Pancreas (tissue), 10 donors: ENCODE data around the gene PRR29. TPM values are rescaled to one million over a fixed set of nuclear protein-coding genes. Genes with fewer than 3 reads are reported as not detected.

Experiments used
- ATAC-seq, 4 donors: fragments of 200-7000 bp; cut with Tn5 transposase; one replicate each; pipeline versions ENCODE4 v1.8.0 to v1.9.1; 2020; ENCODE audit warnings: mild to moderate bottlenecking in 4 of 4, moderate library complexity in 4 of 4
- DNase-seq, 6 donors: peaks; one replicate each; pipeline ENCODE4 v3.0.0-alpha.2; 2020
- FAIRE-seq: peaks from 2 replicates; lab custom pipeline; 2012; peaks lifted over from hg19 to GRCh38; lab: Jason Lieb, UNC
- H3K27ac ChIP-seq, 4 donors: fragments of 200-600 bp; sonication (generic); 1 replicate in 3 of 4; 2 replicates in 1 of 4; pipeline versions ENCODE4 v1.5.0 to v1.8.0; 2020
- H3K27me3 ChIP-seq, 4 donors: fragments of 200-600 bp; one replicate each; pipeline ENCODE4 v1.8.0; 2021
- H3K36me3 ChIP-seq, 3 donors: fragments of 200-600 bp; sonication (generic) in 1 of 3; one replicate each; pipeline versions ENCODE4 v1.5.0 to v1.8.0; 2020 to 2021
- H3K4me1 ChIP-seq, 3 donors: fragments of 200-600 bp; one replicate each; pipeline ENCODE4 v1.8.0; 2021
- H3K4me3 ChIP-seq, 4 donors: fragments of 200-600 bp; sonication (generic) in 2 of 4; one replicate each; pipeline versions ENCODE4 v1.5.0 to v1.8.0; 2020 to 2021
- H3K9me3 ChIP-seq, 4 donors: fragments of 200-600 bp; one replicate each; pipeline ENCODE4 v1.8.0; 2021
- CTCF ChIP-seq, 4 donors: fragments of 200-600 bp; sonication (generic) in 3 of 4; IDR thresholded peaks; one replicate each; pipeline versions ENCODE4 v1.5.0 to v1.8.0; 2021; ENCODE audit warnings: antibody characterized with exemption in 4 of 4
- WGBS, 2 donors: extraction: QIAGEN DNeasy Blood & Tissue Kit; methylation state at CpG; one replicate each; pipeline ENCODE4 v1.1.7; 2013; 5-methylcytosine and 5-hydroxymethylcytosine counted together
- intact Hi-C, 3 donors: fragments of 100-400 bp; cut with DNase I; formaldehyde crosslinking; loops; one replicate each; pipeline versions ENCODE4 v1.11.1 to v1.14.2; 2022
- polyA plus RNA-seq, 2 donors: library from polyadenylated mRNA; stranded (reverse); fragments of 200-250 nt; gene quantifications; one replicate each; pipeline ENCODE4 v1.2.3, GENCODE V29; 2013
- total RNA-seq, 6 donors: library from RNA; stranded (reverse); fragmentation: NEBNext Ultra II Directional in 4 of 6; extraction: Animal tissue kit (Norgen Biotek cat#: 25700) in 4 of 6; gene quantifications; one replicate each; pipeline versions ENCODE4 v1.2.1 to v1.2.4, GENCODE V29; 2021 to 2023
- donor health status: healthy with polysubstance abuse.
- donor health status: DM: no; HTN: no; CAD: no; lungs with moderate emphysema.
- donor health status: DM: no; HTN: no; CAD: no.
- donor health status: control.
- donor health status: control.
- donor health status: Bipolar disorder and iron deficiency.
- donor health status: DM: yes; HTN: yes; CAD: no.
- donor health status: DM: no; HTN: no; CAD: no.
- donor health status: DM: no; HTN: no; CAD: no.
- donor health status: DM: yes; HTN: yes; CAD: no.

Gene PRR29
- total and polyA plus RNA-seq, 8 donors, result 0.14 to 0.46 (median 0.22) TPM; not detected in 2

GRCh38 chr17:63995626-63996025 is 2.5 kb upstream of the PRR29 start:
- no peak for FAIRE-seq
- no peaks in the 10 kb centered on the region for H3K36me3 ChIP-seq
- H3K4me3 ChIP-seq, result no peak overlapping the region
- intact Hi-C loops, result no loop called here
- H3K27me3 ChIP-seq, result no peaks in the 10 kb centered on the region
- peaks cover 0 to 4% (median 0%) of the 10 kb centered on the region in 3 donors for H3K4me1 ChIP-seq
- 84 to 86% methylated on average over 5 of the region's 5 CpGs for WGBS, 2 donors
- peak in 1 of 6 donors; percentile 39 for DNase-seq
- ATAC-seq, result no peak
- no peak overlapping the region for H3K27ac ChIP-seq
- H3K9me3 ChIP-seq, result no peaks in the 10 kb centered on the region
- TF ChIP-seq CTCF (IDR thresholded peaks at IDR 0.05), result no peak

GRCh38 chr17:63996430-63997182 is 1.5 kb upstream of the PRR29 start:
- H3K27ac ChIP-seq, result no peak overlapping the region
- no peaks in the 10 kb centered on the region for H3K27me3 ChIP-seq
- WGBS, 2 donors, result 88 to 91% methylated on average over 11 of the region's 11 CpGs
- DNase-seq, result peak in 1 of 6 donors; percentile 39
- no peak for ATAC-seq
- no peak overlapping the region for H3K4me3 ChIP-seq
- peaks cover 0 to 4% (median 0%) of the 10 kb centered on the region in 3 donors for H3K4me1 ChIP-seq
- no peak for FAIRE-seq
- intact Hi-C loops, result no loop called here
- no peaks in the 10 kb centered on the region for H3K36me3 ChIP-seq
- no peaks in the 10 kb centered on the region for H3K9me3 ChIP-seq
- TF ChIP-seq CTCF (IDR thresholded peaks at IDR 0.05), result no peak

GRCh38 chr17:63997341-63998048 is 656 bp upstream of the PRR29 start:
- H3K9me3 ChIP-seq, result no peaks in the 10 kb centered on the region
- peak; percentile 20 to 39 (median 34) for ATAC-seq
- FAIRE-seq, result no peak
- intact Hi-C loops, result no loop called here
- peak overlapping the region in 3 of 4 donors; percentile 46 to 61 (median 55) for H3K4me3 ChIP-seq
- WGBS, 2 donors, result 22 to 28% methylated on average over 19 of the region's 19 CpGs
- H3K27ac ChIP-seq, result no peak overlapping the region
- H3K27me3 ChIP-seq, result no peaks in the 10 kb centered on the region
- no peaks in the 10 kb centered on the region for H3K36me3 ChIP-seq
- H3K4me1 ChIP-seq, result peaks cover 0 to 4% (median 0%) of the 10 kb centered on the region in 3 donors
- TF ChIP-seq CTCF (IDR thresholded peaks at IDR 0.05), result no peak
- peak in 1 of 6 donors; percentile 46 for DNase-seq

GRCh38 chr17:63998721-63999679 is 849 bp downstream of the PRR29 start:
- Histone ChIP-seq H3K4me1 (peaks cover 0 to 4% (median 0%) of the 10 kb centered on the region in 3 donors), H3K27me3 (no peaks in the 10 kb centered on the region), H3K36me3 (no peaks in the 10 kb centered on the region), H3K27ac (no peak overlapping the region), H3K4me3 (peak overlapping the region; percentile 11 to 61 (median 50)), H3K9me3 (no peaks in the 10 kb centered on the region)
- 28 to 36% methylated on average over 23 to 33 of the region's 33 CpGs for WGBS, 2 donors
- DNase-seq (peak in 2 of 6 donors; percentile 54 to 58), ATAC-seq (peak in 2 of 4 donors; percentile 7 to 18), FAIRE-seq (no peak)
- intact Hi-C loops, result no loop called here
- TF ChIP-seq CTCF (IDR thresholded peaks at IDR 0.05), result no peak
